ENCODE measurements around the gene ERAS.

GRCh38 chrX:48786825-48787504, 39.3 kb upstream of the ERAS start:
- TF ChIP-seq, protein P1, sequence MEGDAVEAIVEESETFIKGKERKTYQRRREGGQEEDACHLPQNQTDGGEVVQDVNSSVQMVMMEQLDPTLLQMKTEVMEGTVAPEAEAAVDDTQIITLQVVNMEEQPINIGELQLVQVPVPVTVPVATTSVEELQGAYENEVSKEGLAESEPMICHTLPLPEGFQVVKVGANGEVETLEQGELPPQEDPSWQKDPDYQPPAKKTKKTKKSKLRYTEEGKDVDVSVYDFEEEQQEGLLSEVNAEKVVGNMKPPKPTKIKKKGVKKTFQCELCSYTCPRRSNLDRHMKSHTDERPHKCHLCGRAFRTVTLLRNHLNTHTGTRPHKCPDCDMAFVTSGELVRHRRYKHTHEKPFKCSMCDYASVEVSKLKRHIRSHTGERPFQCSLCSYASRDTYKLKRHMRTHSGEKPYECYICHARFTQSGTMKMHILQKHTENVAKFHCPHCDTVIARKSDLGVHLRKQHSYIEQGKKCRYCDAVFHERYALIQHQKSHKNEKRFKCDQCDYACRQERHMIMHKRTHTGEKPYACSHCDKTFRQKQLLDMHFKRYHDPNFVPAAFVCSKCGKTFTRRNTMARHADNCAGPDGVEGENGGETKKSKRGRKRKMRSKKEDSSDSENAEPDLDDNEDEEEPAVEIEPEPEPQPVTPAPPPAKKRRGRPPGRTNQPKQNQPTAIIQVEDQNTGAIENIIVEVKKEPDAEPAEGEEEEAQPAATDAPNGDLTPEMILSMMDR (IDR thresholded peaks at IDR 0.05): no peak
- no peak for TF ChIP-seq POLR2AphosphoS5 (IDR thresholded peaks at IDR 0.05)
